ENCODE data around the gene USP6NL. TPM values are rescaled to one million over a fixed set of nuclear protein-coding genes. Genes with fewer than 3 reads are reported as not detected.

USP6NL gene
- total RNA-seq, 1 experiment from 2014 or later = 13.0 TPM

- Histone ChIP-seq H3K36me3 (ENCODE audit: low read depth, low read length) (no peaks in the 10 kb centered on the region), H3K9me3 (ENCODE audit: low read length) (no peaks in the 10 kb centered on the region), H3K27me3 (ENCODE audit: low read length) (peaks cover 16% of the 10 kb centered on the region; the same call in 1 of the 2 replicates), H3K79me2 (ENCODE audit: low read length) (no peaks in the 10 kb centered on the region), H3K27ac (ENCODE audit: low read length) (no peak overlapping the region), H2AFZ (ENCODE audit: low read length) (no peak overlapping the region), H3K9me2 (replicated peaks; ENCODE audit: low read length) (no peaks in the 10 kb centered on the region), H3K4me3 (ENCODE audit: low read length) (no peak overlapping the region), H3K9ac (ENCODE audit: low read length) (no peak overlapping the region), H3F3A (ENCODE audit: low read length, unreplicated experiment) (no peaks in the 10 kb centered on the region), H4K20me1 (ENCODE audit: low read length) (no peaks in the 10 kb centered on the region), H3K4me2 (ENCODE audit: low read length) (no peak overlapping the region), H3K4me1 (ENCODE audit: insufficient read depth, low read length) (no peaks in the 10 kb centered on the region)
- CTCF ChIA-PET = no interaction called here
- POLR2A ChIA-PET (ENCODE audit: unreplicated experiment) = no interaction called here
- no peak for TF ChIP-seq EZH2 (IDR thresholded peaks at IDR 0.05; ENCODE audit: low read length, unreplicated experiment)
- no peak for TF ChIP-seq EZH2phosphoT487 (IDR thresholded peaks at IDR 0.05; ENCODE audit: borderline replicate concordance, low read length)
- TF ChIP-seq CTCF (conservative IDR thresholded peaks at IDR 0.05; ENCODE audit: low read depth, low read length) = no peak
- no peak for ATAC-seq
- intact Hi-C loops (cut with micrococcal nuclease) = no loop called here
- DNase-seq = no peak
- no TSS peak for BruUV-seq (replicated peaks)
Measured at GRCh38 chr10:11450427-11450826, 161.0 kb downstream of the USP6NL start.

DNA sequence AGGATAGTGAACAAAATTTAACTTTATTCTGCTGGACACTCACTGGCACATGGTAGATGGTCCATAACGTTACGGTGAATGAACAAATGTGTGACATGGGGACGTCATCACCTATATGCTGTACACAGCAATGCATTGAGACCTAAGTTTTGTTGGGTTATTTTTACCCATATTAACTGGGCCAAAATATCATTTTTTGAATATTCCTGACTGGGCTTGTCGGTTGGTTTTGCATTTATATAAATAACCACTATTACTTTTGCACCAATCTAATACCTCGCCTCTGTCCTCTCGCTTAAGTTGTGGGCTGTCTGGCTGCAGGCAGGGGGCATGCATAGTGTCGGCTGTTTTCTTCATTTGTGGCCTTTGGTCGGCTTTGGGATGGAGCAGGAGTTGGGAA, 161.7 kb downstream of the USP6NL start:
- POLR2A ChIA-PET (ENCODE audit: unreplicated experiment) = no interaction called here

More for the DNA sequence above, 161.7 kb downstream of the USP6NL start:
- no peak overlapping the region for H3K4me2 ChIP-seq (ENCODE audit: low read length)
- H4K20me1 ChIP-seq (ENCODE audit: low read length) = no peaks in the 10 kb centered on the region
- H3F3A ChIP-seq (ENCODE audit: low read length, unreplicated experiment) = no peaks in the 10 kb centered on the region
- H3K79me2 ChIP-seq (ENCODE audit: low read length) = no peaks in the 10 kb centered on the region
- no peaks in the 10 kb centered on the region for H3K9me2 ChIP-seq (replicated peaks; ENCODE audit: low read length)
- DNase-seq (no peak), ATAC-seq (no peak)
- H2AFZ ChIP-seq (ENCODE audit: low read length) = no peak overlapping the region
- no peak overlapping the region for H3K27ac ChIP-seq (ENCODE audit: low read length)
- H3K4me1 ChIP-seq (ENCODE audit: insufficient read depth, low read length) = no peaks in the 10 kb centered on the region
- no peaks in the 10 kb centered on the region for H3K36me3 ChIP-seq (ENCODE audit: low read depth, low read length)
- H3K9ac ChIP-seq (ENCODE audit: low read length) = no peak overlapping the region
- peaks cover 16% of the 10 kb centered on the region; the same call in 1 of the 2 replicates for H3K27me3 ChIP-seq (ENCODE audit: low read length)
- CTCF ChIA-PET = no interaction called here
- intact Hi-C loops (cut with micrococcal nuclease) = no loop called here
- TF ChIP-seq EZH2phosphoT487 (IDR thresholded peaks at IDR 0.05; ENCODE audit: borderline replicate concordance, low read length) (no peak), CTCF (conservative IDR thresholded peaks at IDR 0.05; ENCODE audit: low read depth, low read length) (no peak), EZH2 (IDR thresholded peaks at IDR 0.05; ENCODE audit: low read length, unreplicated experiment) (no peak)
- H3K9me3 ChIP-seq (ENCODE audit: low read length) = no peaks in the 10 kb centered on the region
- H3K4me3 ChIP-seq (ENCODE audit: low read length) = no peak overlapping the region
- no TSS peak for BruUV-seq (replicated peaks)

Data from PC-3 (cell line).